Measurements from ENCODE around the gene IRF3.
"Not testable (repeated sequence)": the region's sequence is repeated elsewhere in the genome, so short reads cannot be mapped to it uniquely, and the experiment has no call there.

IRF3 gene

DNA sequence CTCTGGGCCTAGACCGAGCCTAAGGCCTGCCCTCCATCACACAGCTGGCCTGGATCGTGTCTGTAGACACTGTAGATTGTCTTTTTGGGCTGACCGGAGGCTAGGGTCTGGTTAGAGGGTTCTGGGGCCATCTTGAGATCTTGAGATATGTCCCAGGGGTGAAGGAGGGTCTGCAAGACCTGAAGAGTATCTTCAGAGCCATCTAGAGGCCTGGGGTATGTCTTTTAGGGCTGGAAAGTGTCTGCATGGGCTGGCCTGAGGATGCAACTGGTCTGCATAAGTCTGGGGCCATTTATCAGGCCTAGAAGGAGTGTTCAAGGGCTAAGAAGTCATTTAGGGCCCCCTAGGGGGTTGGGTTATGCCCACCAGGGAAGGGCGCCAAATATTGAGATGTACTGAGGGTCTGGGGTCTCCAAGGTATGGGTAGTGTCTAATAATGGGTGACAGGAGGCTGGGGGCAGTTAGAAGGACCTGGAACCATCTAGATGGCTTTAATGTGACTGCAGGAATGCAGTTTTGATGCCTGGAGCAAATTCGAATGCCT lies 23.1 kb downstream of the IRF3 start:
- no peak for DNase-seq

DNA sequence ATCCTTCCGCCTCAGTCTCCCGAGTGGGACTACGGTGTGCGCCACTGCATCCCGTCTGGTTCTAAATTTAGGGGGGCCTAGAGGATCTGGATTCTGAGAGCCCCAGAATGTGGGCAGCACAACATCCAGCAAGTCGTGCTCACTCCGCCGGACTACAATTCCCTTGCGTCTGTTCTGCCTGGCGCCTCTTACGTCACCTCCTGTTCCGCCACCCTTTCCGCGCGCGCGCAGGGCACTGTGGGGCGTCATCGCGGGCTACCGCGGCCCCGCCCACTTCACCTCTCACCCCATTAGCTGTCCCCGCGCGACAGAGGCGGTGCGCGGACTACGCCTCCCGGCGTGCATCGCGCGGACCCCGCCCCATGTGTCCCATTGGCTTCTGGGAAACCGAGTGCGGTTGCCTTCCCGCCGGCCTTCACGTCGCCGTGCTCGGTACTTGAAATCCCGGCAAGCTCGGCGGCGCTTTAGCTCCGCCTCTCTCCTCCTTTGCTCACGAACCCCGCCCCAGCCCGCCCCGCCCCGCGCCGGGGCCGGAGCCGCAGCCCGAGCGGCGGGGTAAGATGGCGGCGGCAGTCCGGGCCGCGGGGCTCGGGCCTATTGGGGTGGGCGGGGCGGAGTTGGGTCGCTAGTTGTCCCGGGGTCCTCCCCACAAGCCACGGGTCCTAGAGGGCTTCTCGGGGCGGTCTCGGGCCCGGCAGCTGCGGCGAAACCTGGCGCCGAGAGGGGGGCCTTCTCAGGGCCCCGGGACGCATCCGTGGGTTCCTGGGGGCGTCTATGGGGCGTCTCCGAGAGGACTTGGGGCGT lies 23.8 kb downstream of the IRF3 start, which contains the start of gene SCAF1:
Gene SCAF1 (plus strand): TSS at position 522 of the 804 bp plus-strand sequence. CDS start 2,818 bp downstream, outside the sequence.
- DNase-seq = peak; percentile 97

DNA sequence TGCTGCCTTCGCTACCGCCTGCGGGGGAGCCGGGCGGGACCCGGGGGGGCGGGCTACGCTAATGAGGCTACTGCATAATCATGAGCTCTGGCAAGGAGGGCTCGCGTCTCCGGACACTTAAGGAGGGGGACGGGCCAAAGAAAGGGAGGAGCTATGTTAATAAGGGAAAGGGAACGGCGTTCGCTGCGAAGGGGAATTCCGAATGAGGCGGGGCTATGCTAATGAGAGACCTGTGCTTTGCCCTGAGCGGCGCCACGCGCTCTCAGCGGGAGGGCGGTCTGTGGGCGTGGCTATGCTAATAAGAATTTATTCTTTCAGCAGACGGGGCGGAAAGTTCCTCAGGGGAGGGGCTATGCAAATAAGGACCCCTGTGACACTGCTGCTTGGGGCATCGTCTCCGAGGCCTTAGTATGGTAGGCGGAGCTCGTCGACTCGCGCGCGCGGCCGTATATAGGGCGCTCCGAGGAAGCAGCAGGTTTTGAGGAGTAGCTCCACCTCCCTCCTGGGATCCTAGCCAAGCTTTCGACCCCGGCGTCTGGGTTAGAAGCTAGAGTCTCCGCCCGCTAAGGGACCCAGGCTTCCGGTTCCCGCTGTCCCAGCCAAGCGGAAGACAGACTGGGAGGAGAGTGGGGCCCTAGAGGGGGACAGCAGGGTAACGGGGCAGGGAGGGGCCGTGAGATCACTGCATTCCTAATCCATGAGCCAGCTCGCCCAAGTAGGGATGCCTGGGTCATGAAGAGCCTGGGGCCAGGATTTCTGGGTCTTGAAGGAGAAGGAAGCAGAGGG lies 25.4 kb downstream of the IRF3 start, which contains the start of gene RRAS:
Gene RRAS (minus strand): TSS at position 31 of the 786 bp plus-strand sequence. CDS start 45 bp downstream, outside the sequence.
- DNase-seq = peak; percentile 99

DNA sequence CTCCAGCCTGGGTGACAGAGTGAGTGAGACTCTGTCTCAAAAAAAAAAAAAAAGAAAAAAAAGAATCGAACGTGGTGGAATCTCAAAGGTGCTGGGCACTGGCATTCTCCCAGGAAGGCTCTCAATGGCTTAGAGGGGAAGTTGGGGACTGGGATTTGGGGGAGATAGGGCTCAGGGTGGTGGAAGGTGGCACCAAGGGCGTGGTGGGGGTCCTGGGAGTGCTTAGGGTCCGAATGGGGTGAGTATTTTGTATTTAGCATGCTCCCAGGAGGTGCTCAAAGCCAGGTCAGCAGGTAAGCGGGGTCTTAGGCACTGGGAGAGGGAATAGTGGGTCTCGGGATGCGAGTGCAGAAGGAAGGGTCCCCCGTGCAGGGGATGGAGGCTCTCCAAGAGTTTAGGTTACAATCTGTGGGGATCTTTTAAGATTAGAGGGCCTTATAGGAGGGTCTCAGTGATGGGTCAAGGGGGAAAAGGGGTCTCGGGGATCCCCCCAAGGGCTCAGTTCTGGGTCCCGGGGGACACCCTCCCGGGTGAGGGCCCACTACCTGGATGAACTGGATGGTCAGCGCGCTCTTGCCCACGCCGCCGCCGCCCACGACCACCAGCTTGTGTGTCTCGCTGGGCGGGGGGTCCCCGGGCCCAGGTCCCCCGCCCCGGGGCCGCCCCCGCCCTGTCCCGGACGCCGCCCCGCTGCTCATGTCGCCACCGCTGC lies 26.1 kb downstream of the IRF3 start:
- no peak for DNase-seq

GRCh38 chr19:49637821-49638738 lies 27.6 kb downstream of the IRF3 start:
- no peak for DNase-seq

GRCh38 chr19:49636233-49636932 lies 29.3 kb downstream of the IRF3 start:
- DNase-seq = no peak

- no peak for DNase-seq
Measured at GRCh38 chr19:49635530-49636232, 30.0 kb downstream of the IRF3 start.

- not testable (repeated sequence) for DNase-seq
Measured at GRCh38 chr19:49633273-49633672, 32.4 kb downstream of the IRF3 start.

DNA sequence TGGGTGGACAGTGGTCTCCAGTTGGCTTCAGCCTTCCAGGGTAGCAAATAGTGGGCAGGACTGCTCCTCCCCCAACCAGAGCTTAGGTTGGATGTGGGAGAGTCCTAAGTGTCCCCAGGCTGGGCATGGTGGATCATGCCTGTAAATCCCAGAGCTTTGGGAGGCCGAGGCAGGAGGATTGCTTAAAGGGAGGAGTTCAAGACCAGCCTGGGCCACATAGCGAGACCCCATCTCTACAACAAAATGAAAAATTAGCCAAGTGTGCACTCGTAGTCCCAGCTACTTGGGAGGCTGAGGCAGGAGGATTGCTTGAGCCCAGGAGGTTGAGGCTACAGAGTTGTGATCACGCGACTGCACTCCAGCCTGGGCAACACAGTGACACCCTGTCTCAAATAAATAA lies 33.1 kb downstream of the IRF3 start:
- DNase-seq = no peak

GRCh38 chr19:49631610-49632192 lies 34.0 kb downstream of the IRF3 start:
- no peak for DNase-seq

GRCh38 chr19:49631014-49631588 lies 34.6 kb downstream of the IRF3 start:
- no peak for DNase-seq

- no peak for DNase-seq
Measured at GRCh38 chr19:49629659-49630058, 36.0 kb downstream of the IRF3 start.

DNA sequence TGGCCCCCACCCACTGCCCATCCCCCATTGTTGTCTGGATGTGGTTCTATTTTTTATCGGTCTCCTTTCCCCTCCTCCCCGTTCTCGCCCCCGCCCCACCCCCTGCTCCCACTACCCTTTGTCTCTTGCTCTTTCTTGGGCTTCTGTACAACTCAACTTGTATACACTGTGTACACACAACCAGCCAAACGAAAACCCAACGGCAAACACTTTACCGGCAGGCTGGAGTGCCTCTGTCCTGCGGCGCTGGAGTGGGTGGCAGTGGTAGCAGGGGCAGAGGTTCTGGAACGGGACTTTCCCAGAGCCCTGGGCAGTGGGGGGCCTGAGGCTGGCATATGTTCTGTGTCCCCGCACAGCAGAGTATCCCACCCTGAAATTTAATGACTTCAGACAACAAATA lies 39.4 kb downstream of the IRF3 start:
- no peak for DNase-seq

DNA sequence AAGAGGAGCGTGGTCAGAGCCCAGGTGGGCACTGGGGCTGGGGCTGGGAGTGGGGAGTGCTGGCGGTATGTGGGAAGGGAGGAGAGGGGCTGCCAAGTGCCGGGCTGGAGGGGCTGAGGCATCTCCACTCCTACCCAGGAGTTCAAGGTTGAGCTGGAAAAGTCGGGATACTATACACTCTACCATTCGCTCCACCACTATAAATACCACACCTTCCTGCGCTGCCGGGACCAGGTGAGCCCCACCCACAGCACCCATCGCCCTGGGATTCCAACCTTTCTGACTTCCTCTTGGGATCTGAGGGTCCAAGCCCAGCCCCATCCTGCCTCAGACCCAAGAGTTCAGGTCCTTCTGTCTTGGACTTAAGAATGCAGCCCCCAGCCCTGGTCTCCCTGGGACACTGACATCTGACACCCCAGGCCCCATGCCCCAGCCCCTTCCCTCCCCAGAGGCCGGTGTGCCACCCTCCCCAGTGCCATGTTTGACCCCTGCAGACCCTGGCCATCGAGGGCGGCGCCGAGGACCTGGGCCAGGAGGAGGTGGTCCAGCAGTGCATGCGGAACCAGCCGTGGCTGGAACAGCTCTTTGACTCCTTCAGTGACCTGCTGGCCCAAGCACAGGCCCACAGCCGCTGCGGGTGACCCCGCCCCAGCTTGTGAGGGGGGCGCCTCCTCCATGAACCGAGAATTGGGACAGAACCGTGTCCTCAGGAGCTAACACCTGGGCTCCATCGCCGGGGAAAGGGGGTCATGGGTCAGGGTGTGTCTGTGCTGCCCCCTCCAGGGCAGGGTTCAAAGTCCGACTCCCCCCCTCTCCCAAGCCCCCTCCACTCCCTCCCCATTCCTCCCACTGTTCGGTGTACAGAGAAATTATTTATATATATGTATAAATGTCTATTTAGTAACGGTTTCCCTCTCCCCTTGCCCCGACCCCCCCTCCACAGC lies 40.4 kb downstream of the IRF3 start:
- DNase-seq = no peak

GRCh38 chr19:49617860-49618259 lies 47.8 kb downstream of the IRF3 start:
- DNase-seq = not testable (repeated sequence)

DNA sequence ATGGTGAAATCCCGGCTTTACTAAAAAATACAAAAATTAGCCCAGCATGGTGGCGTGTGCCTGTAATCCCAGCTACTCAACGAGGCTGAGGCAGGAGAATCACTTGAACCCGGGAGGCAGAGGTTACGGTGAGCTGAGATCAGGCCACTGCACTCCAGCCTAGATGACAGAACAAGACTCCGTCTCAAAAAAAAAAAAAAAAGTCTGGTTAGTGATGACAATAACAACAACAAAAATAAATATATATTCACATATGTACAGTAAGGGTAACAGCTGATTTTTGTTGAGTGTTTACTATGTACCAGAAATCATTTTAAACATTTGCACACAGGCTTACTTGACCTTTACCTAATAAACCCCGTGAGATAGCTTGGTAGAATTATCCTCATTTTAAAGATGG lies 48.7 kb downstream of the IRF3 start:
- DNase-seq = no peak

- no peak for DNase-seq
Measured at GRCh38 chr19:49616532-49616931, 49.1 kb downstream of the IRF3 start.

GRCh38 chr19:49615861-49616260 lies 49.8 kb downstream of the IRF3 start:
- DNase-seq = no peak

Measured in activated T-cell treated with anti-CD3 and anti-CD28 coated beads for 4 hours (primary cell).